Measurements from ENCODE around the gene P2RX6.

P2RX6 gene

GRCh38 chr22:20981787-20982562 is 33.0 kb upstream of the P2RX6 start, which contains the start of gene LZTR1:
TSS of gene LZTR1 (plus strand) at chr22:20982297. CDS start at chr22:20982372, 75 bp downstream.
- Histone ChIP-seq H3K27ac (ENCODE audit: low read length, poor library complexity, severe bottlenecking) (peak within 1 kb of the TSS; percentile 88), H2BK12ac (ENCODE audit: low read length in 2 of 2) (peak within 1 kb of the TSS in 1 of 2 experiments; percentile 65), H3K36me3 (ENCODE audit: control insufficient read depth in 1 of 2, insufficient read depth in 2 of 2, low read depth in 1 of 2, low read length in 2 of 2) (peaks cover 23 to 27% of the 10 kb centered on the region in 2 experiments), H2BK15ac (ENCODE audit: low read depth, poor library complexity, severe bottlenecking) (peak within 1 kb of the TSS; percentile 60), H3K14ac (ENCODE audit: low read length in 2 of 2) (peak within 1 kb of the TSS in 1 of 2 experiments; percentile 99), H4K91ac (ENCODE audit: low read length) (peak within 1 kb of the TSS; percentile 87), H4K8ac (ENCODE audit: low read length) (peak within 1 kb of the TSS; percentile 83), H3K27me3 (ENCODE audit: control insufficient read depth in 1 of 2, insufficient read depth in 1 of 2, low read length in 2 of 2) (peaks cover 0 to 3% of the 10 kb centered on the region in 2 experiments), H3K23ac (ENCODE audit: low read length in 2 of 2) (peak within 1 kb of the TSS in 1 of 2 experiments; percentile 94), H3K9ac (ENCODE audit: low read length) (peak within 1 kb of the TSS; percentile 98), H3K18ac (ENCODE audit: low read depth in 1 of 2, low read length in 2 of 2) (peak within 1 kb of the TSS; percentile 91 to 99), H2BK120ac (ENCODE audit: low read depth, low read length) (peak within 1 kb of the TSS; percentile 9), H3K4me2 (ENCODE audit: low read length, poor library complexity, severe bottlenecking) (peak within 1 kb of the TSS; percentile 89), H3K4ac (ENCODE audit: low read depth in 1 of 2, low read length in 2 of 2) (peak within 1 kb of the TSS; percentile 96 to 97), H3K4me1 (ENCODE audit: control insufficient read depth, insufficient read depth, low read depth, low read length) (peaks cover 20% of the 10 kb centered on the region), H2BK5ac (ENCODE audit: low read depth, low read length, poor library complexity, severe bottlenecking) (peak within 1 kb of the TSS; percentile 9), H3K4me3 (ENCODE audit: insufficient read depth in 1 of 2, low read depth in 1 of 2, low read length in 2 of 2) (peak within 1 kb of the TSS; percentile 90 to 94), H3K9me3 (ENCODE audit: control insufficient read depth, low read length) (peaks cover 9% of the 10 kb centered on the region), H2AK5ac (ENCODE audit: low read length, severe bottlenecking) (peak within 1 kb of the TSS; percentile 84), H3K79me1 (replicated peaks; ENCODE audit: low read length, poor library complexity, severe bottlenecking) (peaks cover 34% of the 10 kb centered on the region), H2AFZ (ENCODE audit: low read depth, low read length) (peak within 1 kb of the TSS; percentile 92)
- peak; percentile 87 for DNase-seq
- WGBS: 1% methylated on average over 79 of the region's 87 CpGs

DNA sequence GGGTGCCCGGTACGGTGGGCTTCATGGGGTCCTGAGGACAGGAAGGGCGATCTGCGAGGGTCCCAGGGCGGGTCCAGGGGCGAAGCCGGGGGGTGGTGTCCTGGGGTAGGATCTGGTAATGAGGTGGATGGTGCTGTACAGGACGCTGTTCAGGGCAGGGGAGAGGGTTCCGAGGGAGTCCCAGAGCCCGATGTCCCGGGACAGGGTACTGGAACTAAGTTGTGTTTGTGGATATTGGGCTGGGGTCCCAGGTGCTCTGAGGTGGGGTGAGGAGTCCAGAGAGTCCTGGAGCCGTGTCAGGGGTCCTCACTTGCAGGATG is 32.4 kb upstream of the P2RX6 start:
- H3K4me1 ChIP-seq (ENCODE audit: control insufficient read depth, insufficient read depth, low read depth, low read length): peaks cover 20% of the 10 kb centered on the region
- H3K79me1 ChIP-seq (replicated peaks; ENCODE audit: low read length, poor library complexity, severe bottlenecking): peaks cover 34% of the 10 kb centered on the region
- WGBS: 3% methylated on average over 12 of the region's 12 CpGs
- peak overlapping the region; percentile 90 to 94 for H3K4me3 ChIP-seq (ENCODE audit: insufficient read depth in 1 of 2, low read depth in 1 of 2, low read length in 2 of 2)
- peak overlapping the region; percentile 39 to 94 for H3K4ac ChIP-seq (ENCODE audit: low read depth in 1 of 2, low read length in 2 of 2)
- no peak overlapping the region for H2BK15ac ChIP-seq (ENCODE audit: low read depth, poor library complexity, severe bottlenecking)
- H3K27me3 ChIP-seq (ENCODE audit: control insufficient read depth in 1 of 2, insufficient read depth in 1 of 2, low read length in 2 of 2): peaks cover 0 to 3% of the 10 kb centered on the region in 2 experiments
- DNase-seq: no peak
- no peak overlapping the region for H2BK12ac ChIP-seq (ENCODE audit: low read length in 2 of 2)
- H4K91ac ChIP-seq (ENCODE audit: low read length): peak overlapping the region; percentile 55
- H3K23ac ChIP-seq (ENCODE audit: low read length in 2 of 2): peak overlapping the region in 1 of 2 experiments; percentile 94
- peak overlapping the region; percentile 56 to 98 for H3K18ac ChIP-seq (ENCODE audit: low read depth in 1 of 2, low read length in 2 of 2)
- peak overlapping the region; percentile 80 for H4K8ac ChIP-seq (ENCODE audit: low read length)
- no peak overlapping the region for H3K27ac ChIP-seq (ENCODE audit: low read length, poor library complexity, severe bottlenecking)
- peak overlapping the region; percentile 91 for H2AFZ ChIP-seq (ENCODE audit: low read depth, low read length)
- H3K9me3 ChIP-seq (ENCODE audit: control insufficient read depth, low read length): peaks cover 9% of the 10 kb centered on the region
- H3K14ac ChIP-seq (ENCODE audit: low read length in 2 of 2): peak overlapping the region in 1 of 2 experiments; percentile 99
- no peak overlapping the region for H2BK5ac ChIP-seq (ENCODE audit: low read depth, low read length, poor library complexity, severe bottlenecking)
- no peak overlapping the region for H2BK120ac ChIP-seq (ENCODE audit: low read depth, low read length)
- peak overlapping the region; percentile 98 for H3K9ac ChIP-seq (ENCODE audit: low read length)
- H3K36me3 ChIP-seq (ENCODE audit: control insufficient read depth in 1 of 2, insufficient read depth in 2 of 2, low read depth in 1 of 2, low read length in 2 of 2): peaks cover 26 to 31% of the 10 kb centered on the region in 2 experiments
- H3K4me2 ChIP-seq (ENCODE audit: low read length, poor library complexity, severe bottlenecking): peak overlapping the region; percentile 89
- no peak overlapping the region for H2AK5ac ChIP-seq (ENCODE audit: low read length, severe bottlenecking)

GRCh38 chr22:20983081-20983771 is 31.7 kb upstream of the P2RX6 start:
- H3K4me3 ChIP-seq (ENCODE audit: insufficient read depth in 1 of 2, low read depth in 1 of 2, low read length in 2 of 2): peak overlapping the region; percentile 90 to 94
- H3K18ac ChIP-seq (ENCODE audit: low read depth in 1 of 2, low read length in 2 of 2): peak overlapping the region in 1 of 2 experiments; percentile 18
- no peak overlapping the region for H3K27ac ChIP-seq (ENCODE audit: low read length, poor library complexity, severe bottlenecking)
- no peak overlapping the region for H3K23ac ChIP-seq (ENCODE audit: low read length in 2 of 2)
- H3K4me2 ChIP-seq (ENCODE audit: low read length, poor library complexity, severe bottlenecking): peak overlapping the region; percentile 89
- no peak overlapping the region for H2BK15ac ChIP-seq (ENCODE audit: low read depth, poor library complexity, severe bottlenecking)
- peaks cover 37% of the 10 kb centered on the region for H3K79me1 ChIP-seq (replicated peaks; ENCODE audit: low read length, poor library complexity, severe bottlenecking)
- peaks cover 20% of the 10 kb centered on the region for H3K4me1 ChIP-seq (ENCODE audit: control insufficient read depth, insufficient read depth, low read depth, low read length)
- H3K9ac ChIP-seq (ENCODE audit: low read length): peak overlapping the region; percentile 98
- H2BK5ac ChIP-seq (ENCODE audit: low read depth, low read length, poor library complexity, severe bottlenecking): no peak overlapping the region
- WGBS: 84% methylated on average over 5 of the region's 5 CpGs
- peak overlapping the region in 1 of 2 experiments; percentile 65 for H2BK12ac ChIP-seq (ENCODE audit: low read length in 2 of 2)
- peak overlapping the region in 1 of 2 experiments; percentile 44 for H3K14ac ChIP-seq (ENCODE audit: low read length in 2 of 2)
- H4K91ac ChIP-seq (ENCODE audit: low read length): no peak overlapping the region
- H3K27me3 ChIP-seq (ENCODE audit: control insufficient read depth in 1 of 2, insufficient read depth in 1 of 2, low read length in 2 of 2): peaks cover 0 to 3% of the 10 kb centered on the region in 2 experiments
- H2BK120ac ChIP-seq (ENCODE audit: low read depth, low read length): peak overlapping the region; percentile 9
- H3K9me3 ChIP-seq (ENCODE audit: control insufficient read depth, low read length): peaks cover 7% of the 10 kb centered on the region
- no peak overlapping the region for H2AK5ac ChIP-seq (ENCODE audit: low read length, severe bottlenecking)
- H3K4ac ChIP-seq (ENCODE audit: low read depth in 1 of 2, low read length in 2 of 2): peak overlapping the region in 1 of 2 experiments; percentile 94
- peak; percentile 52 for DNase-seq
- peaks cover 30 to 38% of the 10 kb centered on the region in 2 experiments for H3K36me3 ChIP-seq (ENCODE audit: control insufficient read depth in 1 of 2, insufficient read depth in 2 of 2, low read depth in 1 of 2, low read length in 2 of 2)
- H4K8ac ChIP-seq (ENCODE audit: low read length): peak overlapping the region; percentile 7
- H2AFZ ChIP-seq (ENCODE audit: low read depth, low read length): peak overlapping the region; percentile 91

DNA sequence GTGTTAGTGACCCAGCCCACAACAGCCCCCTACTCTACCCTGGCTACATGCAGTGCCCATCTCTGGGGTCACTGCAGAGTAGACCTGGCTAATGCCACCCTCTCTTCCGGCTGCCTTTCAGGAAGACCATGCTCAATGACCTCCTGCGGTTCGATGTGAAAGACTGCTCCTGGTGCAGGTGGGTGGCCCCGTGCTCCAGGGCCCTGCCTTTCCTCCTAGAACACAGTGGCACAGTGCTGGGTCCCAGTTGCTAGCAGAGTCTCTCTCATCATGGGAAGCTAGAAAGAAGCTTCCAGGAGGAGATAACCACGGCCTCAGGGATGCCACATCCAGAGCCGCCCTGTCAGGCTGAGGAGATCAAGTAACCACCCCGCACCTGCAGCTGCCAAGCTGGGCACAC is 29.2 kb upstream of the P2RX6 start:
- Histone ChIP-seq H3K27me3 (ENCODE audit: control insufficient read depth in 1 of 2, insufficient read depth in 1 of 2, low read length in 2 of 2) (no peaks in the 10 kb centered on the region), H2AK5ac (ENCODE audit: low read length, severe bottlenecking) (no peak overlapping the region), H4K91ac (ENCODE audit: low read length) (no peak overlapping the region), H2BK12ac (ENCODE audit: low read length in 2 of 2) (no peak overlapping the region), H3K4ac (ENCODE audit: low read depth in 1 of 2, low read length in 2 of 2) (no peak overlapping the region), H3K4me3 (ENCODE audit: insufficient read depth in 1 of 2, low read depth in 1 of 2, low read length in 2 of 2) (no peak overlapping the region), H3K18ac (ENCODE audit: low read depth in 1 of 2, low read length in 2 of 2) (no peak overlapping the region), H3K23ac (ENCODE audit: low read length in 2 of 2) (no peak overlapping the region), H2BK120ac (ENCODE audit: low read depth, low read length) (no peak overlapping the region), H3K4me1 (ENCODE audit: control insufficient read depth, insufficient read depth, low read depth, low read length) (peaks cover 27% of the 10 kb centered on the region), H2BK15ac (ENCODE audit: low read depth, poor library complexity, severe bottlenecking) (no peak overlapping the region), H3K9me3 (ENCODE audit: control insufficient read depth, low read length) (no peaks in the 10 kb centered on the region), H4K8ac (ENCODE audit: low read length) (no peak overlapping the region), H3K14ac (ENCODE audit: low read length in 2 of 2) (no peak overlapping the region), H3K36me3 (ENCODE audit: control insufficient read depth in 1 of 2, insufficient read depth in 2 of 2, low read depth in 1 of 2, low read length in 2 of 2) (peaks cover 52% of the 10 kb centered on the region in 2 experiments), H2BK5ac (ENCODE audit: low read depth, low read length, poor library complexity, severe bottlenecking) (no peak overlapping the region), H3K9ac (ENCODE audit: low read length) (no peak overlapping the region), H3K27ac (ENCODE audit: low read length, poor library complexity, severe bottlenecking) (no peak overlapping the region), H3K79me1 (replicated peaks; ENCODE audit: low read length, poor library complexity, severe bottlenecking) (peaks cover 46% of the 10 kb centered on the region), H2AFZ (ENCODE audit: low read depth, low read length) (no peak overlapping the region), H3K4me2 (ENCODE audit: low read length, poor library complexity, severe bottlenecking) (no peak overlapping the region)
- DNase-seq: no peak
- 99% methylated on average over 7 of the region's 7 CpGs for WGBS

Data from mesenchymal stem cell (in vitro differentiated cells and primary cell).